Esophagus (tissue), 2 donors: ENCODE measurements around the gene AGAP1. TPM values are rescaled to one million over a fixed set of nuclear protein-coding genes. Genes with fewer than 3 reads are reported as not detected.
"Not testable (repeated sequence)": the region's sequence is repeated elsewhere in the genome, so short reads cannot be mapped to it uniquely, and the experiment has no call there.

Source experiments
- H3K27ac ChIP-seq, 2 donors: one replicate each; pipeline ENCODE4 v1.5.1; 2013; ENCODE audit warnings: low read depth in 2 of 2, mild to moderate bottlenecking in 2 of 2, inconsistent platforms in 1 of 2, low read length in 1 of 2, moderate library complexity in 1 of 2
- H3K27me3 ChIP-seq, 2 donors: one replicate each; pipeline ENCODE4 v1.6.1; 2013; ENCODE audit warnings: low read length in 2 of 2, control low read depth in 1 of 2, mild to moderate bottlenecking in 1 of 2; ENCODE audit not compliant: insufficient read depth in 2 of 2, control insufficient read depth in 1 of 2
- H3K36me3 ChIP-seq, 2 donors: one replicate each; pipeline ENCODE4 v1.6.1; 2013; ENCODE audit warnings: low read length in 1 of 2; ENCODE audit not compliant: control insufficient read depth in 2 of 2, insufficient read depth in 2 of 2
- H3K4me1 ChIP-seq, 2 donors: one replicate each; pipeline ENCODE4 v1.6.1; 2013; ENCODE audit warnings: low read length in 1 of 2; ENCODE audit not compliant: control insufficient read depth in 2 of 2, insufficient read depth in 2 of 2
- H3K4me3 ChIP-seq, 2 donors: one replicate each; pipeline ENCODE4 v1.5.1; 2013; ENCODE audit warnings: low read length in 2 of 2, mild to moderate bottlenecking in 2 of 2, low read depth in 1 of 2, moderate library complexity in 1 of 2
- H3K9me3 ChIP-seq, 2 donors: one replicate each; pipeline ENCODE4 v1.6.1; 2013; ENCODE audit warnings: mild to moderate bottlenecking in 2 of 2, low read depth in 1 of 2, low read length in 1 of 2, moderate library complexity in 1 of 2; ENCODE audit not compliant: control insufficient read depth in 2 of 2, insufficient read depth in 1 of 2
- WGBS, 2 donors: extraction: QIAGEN DNeasy Blood & Tissue Kit; methylation state at CpG; one replicate each; pipeline ENCODE4 v1.1.7; 2013; 5-methylcytosine and 5-hydroxymethylcytosine counted together
- polyA plus RNA-seq, 2 donors: library from polyadenylated mRNA; stranded (reverse); fragments of 200-250 nt; gene quantifications; one replicate each; pipeline ENCODE4 v1.2.3, GENCODE V29; 2013
- donor health status: healthy with polysubstance abuse.
- donor health status: Bipolar disorder and iron deficiency.

The AGAP1 gene
- polyA plus RNA-seq, 2 donors, result 4.9 TPM

DNA sequence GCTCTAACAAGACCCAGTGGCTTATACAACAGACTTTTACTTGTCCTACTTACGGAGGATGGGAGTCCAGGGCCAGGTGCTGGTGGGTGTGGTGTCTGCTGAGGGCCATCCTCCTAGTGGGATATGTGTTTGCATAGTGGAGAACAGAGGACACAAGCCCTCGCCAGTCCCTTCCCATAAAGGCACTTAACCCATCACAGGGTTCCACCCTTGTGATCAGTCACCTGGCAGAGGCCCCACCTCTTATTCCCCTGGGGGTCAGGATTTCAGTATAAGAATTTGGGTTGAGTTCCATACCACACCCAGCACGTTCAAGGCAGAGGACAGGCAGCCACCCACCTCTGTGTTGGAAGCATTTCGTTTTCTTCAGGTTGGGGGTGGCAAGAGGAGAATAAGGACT lies 259.0 kb downstream of the AGAP1 start:
- H3K27ac ChIP-seq, result no peak overlapping the region
- H3K4me3 ChIP-seq, result no peak overlapping the region
- H3K27me3 ChIP-seq, result no peaks in the 10 kb centered on the region
- WGBS, 2 donors, result 52 to 74% methylated on average over 4 of the region's 4 CpGs
- H3K36me3 ChIP-seq, result peaks cover 0 to 11% of the 10 kb centered on the region in 2 donors
- H3K9me3 ChIP-seq, result no peaks in the 10 kb centered on the region
- no peaks in the 10 kb centered on the region for H3K4me1 ChIP-seq

DNA sequence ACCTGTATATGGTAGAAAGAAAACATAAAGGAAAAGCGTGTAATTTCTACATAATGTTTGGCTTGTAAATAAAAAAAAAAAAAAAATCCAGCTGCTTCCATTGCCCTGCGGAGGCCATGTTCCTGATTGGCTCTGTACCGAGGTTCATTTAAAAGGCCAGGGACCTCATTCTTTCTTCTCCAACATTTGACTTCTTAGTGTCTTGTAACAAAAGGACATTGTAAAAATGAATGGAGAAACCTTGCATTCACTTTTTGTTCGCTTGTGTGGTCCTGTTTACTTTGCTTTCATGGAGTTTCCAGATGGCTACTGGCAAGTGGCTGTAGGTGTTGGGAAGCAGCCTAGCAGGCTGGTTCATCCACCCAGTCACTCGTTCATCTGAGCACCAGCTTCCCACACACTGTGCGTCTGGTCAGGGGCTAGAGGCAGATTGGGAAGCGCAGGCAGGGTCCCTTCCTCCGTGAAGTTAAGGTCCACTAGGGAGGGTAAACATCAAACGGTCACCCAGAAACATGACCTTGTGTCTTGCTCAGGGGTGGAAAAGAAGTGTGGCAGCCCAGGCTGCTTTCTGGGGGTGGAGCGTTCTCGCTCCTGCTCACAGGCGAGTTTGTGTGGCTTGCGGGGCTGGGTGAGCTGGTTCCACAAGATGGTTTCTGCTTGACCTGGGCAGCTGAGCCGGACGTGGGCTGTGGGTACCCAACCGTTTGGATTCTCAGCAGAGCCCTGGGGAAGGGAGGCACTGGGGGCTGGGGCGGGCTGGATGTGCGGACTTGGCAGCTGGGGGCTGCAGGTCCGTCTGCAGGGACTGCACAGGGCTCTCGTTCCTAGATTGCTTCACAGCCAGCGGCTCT lies 260.7 kb downstream of the AGAP1 start:
- no peak overlapping the region for H3K4me3 ChIP-seq
- no peaks in the 10 kb centered on the region for H3K4me1 ChIP-seq
- H3K9me3 ChIP-seq, result no peaks in the 10 kb centered on the region
- H3K27me3 ChIP-seq, result no peaks in the 10 kb centered on the region
- 81 to 85% methylated on average over 21 of the region's 21 CpGs for WGBS, 2 donors
- peaks cover 0 to 13% of the 10 kb centered on the region in 2 donors for H3K36me3 ChIP-seq
- no peak overlapping the region for H3K27ac ChIP-seq

DNA sequence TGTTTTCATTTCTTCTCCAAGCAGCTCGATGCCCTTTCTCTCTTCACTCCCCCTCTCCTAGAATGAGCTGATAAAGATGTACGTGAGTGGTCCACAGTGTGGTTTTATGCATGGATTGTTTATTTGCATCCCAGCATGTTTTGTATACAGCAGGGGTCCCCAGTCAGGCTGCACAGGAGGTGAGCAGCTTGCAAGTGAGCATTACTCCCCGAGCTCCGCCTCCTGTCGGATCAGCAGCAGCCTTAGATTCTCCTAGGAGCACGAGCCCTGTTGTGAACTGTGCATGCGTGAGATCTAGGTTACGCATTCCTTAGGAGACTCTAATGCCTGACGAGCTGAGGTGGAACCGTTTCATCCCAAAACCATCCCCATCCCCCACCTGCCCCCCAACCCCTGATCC lies 262.6 kb downstream of the AGAP1 start:
- Histone ChIP-seq H3K27ac (no peak overlapping the region), H3K27me3 (no peaks in the 10 kb centered on the region), H3K36me3 (peaks cover 0 to 8% of the 10 kb centered on the region in 2 donors), H3K9me3 (no peaks in the 10 kb centered on the region), H3K4me1 (no peaks in the 10 kb centered on the region), H3K4me3 (no peak overlapping the region)
- WGBS, 2 donors, result 84 to 86% methylated on average over 10 of the region's 10 CpGs

DNA sequence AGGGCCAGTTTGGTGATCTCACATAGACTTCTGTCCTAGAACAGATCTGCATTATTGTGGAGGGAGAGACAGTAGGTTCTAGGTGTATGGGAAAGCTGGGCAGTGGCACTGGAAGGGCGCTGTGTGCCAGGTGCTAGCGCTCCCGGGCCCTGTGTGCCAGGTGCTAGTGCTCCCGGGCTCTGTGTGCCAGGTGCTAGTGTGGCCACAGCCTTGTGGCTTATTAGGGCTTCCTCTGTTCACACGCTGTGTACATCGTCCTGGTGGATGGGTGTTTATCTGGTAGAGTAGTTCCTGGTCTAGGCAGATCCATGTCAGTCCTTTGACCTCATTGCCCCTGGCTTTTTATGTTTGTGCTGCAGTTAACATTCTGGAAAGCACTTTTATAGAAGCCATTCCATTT lies 263.4 kb downstream of the AGAP1 start:
- 84 to 89% methylated on average over 6 of the region's 6 CpGs for WGBS, 2 donors
- no peaks in the 10 kb centered on the region for H3K9me3 ChIP-seq
- no peak overlapping the region for H3K4me3 ChIP-seq
- H3K4me1 ChIP-seq, result no peaks in the 10 kb centered on the region
- no peaks in the 10 kb centered on the region for H3K27me3 ChIP-seq
- H3K36me3 ChIP-seq, result peaks cover 0 to 4% of the 10 kb centered on the region in 2 donors
- H3K27ac ChIP-seq, result no peak overlapping the region

DNA sequence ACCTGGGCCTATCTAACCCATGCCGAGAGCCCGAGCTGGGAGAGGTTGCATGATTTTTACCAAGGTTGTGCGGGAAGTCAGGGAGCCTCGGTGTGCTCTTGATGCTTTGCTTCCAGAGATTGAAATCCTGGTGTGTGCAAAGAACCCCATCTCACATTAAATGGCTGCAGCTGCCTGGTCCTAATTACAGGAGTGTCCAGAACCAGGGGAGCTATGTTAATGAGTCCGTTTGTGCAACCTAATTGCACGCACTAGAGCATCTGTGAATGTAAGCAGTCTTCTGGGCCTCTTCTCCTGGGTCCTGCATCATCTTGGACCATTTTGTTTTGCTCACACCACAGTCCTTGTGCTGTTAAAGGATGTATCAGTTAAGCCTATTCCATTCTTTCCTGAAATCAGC lies 263.8 kb downstream of the AGAP1 start:
- Histone ChIP-seq H3K27ac (no peak overlapping the region), H3K4me3 (no peak overlapping the region), H3K9me3 (no peaks in the 10 kb centered on the region), H3K27me3 (no peaks in the 10 kb centered on the region), H3K36me3 (peaks cover 0 to 4% of the 10 kb centered on the region in 2 donors), H3K4me1 (no peaks in the 10 kb centered on the region)
- 93 to 94% methylated on average over 6 of the region's 6 CpGs for WGBS, 2 donors

DNA sequence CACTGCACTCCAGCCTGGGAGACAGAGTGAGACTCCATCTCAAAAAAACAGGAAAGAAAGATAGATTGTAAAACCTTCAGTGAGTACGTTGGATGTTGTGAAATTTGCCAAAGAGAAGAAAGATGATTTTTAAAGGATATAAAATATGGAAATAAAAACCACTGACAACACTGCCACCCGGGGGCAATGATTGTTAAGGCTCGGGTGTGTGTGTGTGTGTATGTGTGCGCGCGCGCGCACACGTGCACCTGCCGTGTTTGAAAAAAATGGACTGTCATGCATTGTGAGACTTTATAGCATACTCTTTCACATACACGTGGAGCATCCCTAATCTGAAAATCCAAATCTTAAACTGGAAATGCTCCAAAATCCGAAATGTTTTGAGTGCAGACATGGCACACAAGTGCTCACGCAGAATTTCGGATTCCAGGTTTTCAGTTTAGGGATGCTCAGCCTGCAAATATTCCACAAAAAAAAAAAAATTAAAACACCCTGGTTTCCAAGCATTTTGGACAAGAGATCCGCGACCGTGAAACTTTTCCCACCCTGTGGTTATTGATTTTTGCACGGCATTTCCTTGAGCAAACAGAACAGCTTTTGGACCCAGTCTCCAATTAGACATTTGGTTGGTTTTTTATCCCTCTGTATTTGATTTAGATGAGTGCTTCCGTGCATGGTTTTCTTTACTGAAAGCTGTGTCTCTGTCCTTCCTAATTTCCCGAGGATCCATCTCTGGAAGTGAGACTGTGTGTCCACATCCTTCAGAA lies 269.2 kb downstream of the AGAP1 start:
- H3K9me3 ChIP-seq, result no peaks in the 10 kb centered on the region
- H3K4me1 ChIP-seq, result no peaks in the 10 kb centered on the region
- peaks cover 0 to 2% of the 10 kb centered on the region in 2 donors for H3K36me3 ChIP-seq
- H3K27me3 ChIP-seq, result no peaks in the 10 kb centered on the region
- no peak overlapping the region for H3K27ac ChIP-seq
- no peak overlapping the region for H3K4me3 ChIP-seq
- 79 to 82% methylated on average over 20 of the region's 20 CpGs for WGBS, 2 donors

DNA sequence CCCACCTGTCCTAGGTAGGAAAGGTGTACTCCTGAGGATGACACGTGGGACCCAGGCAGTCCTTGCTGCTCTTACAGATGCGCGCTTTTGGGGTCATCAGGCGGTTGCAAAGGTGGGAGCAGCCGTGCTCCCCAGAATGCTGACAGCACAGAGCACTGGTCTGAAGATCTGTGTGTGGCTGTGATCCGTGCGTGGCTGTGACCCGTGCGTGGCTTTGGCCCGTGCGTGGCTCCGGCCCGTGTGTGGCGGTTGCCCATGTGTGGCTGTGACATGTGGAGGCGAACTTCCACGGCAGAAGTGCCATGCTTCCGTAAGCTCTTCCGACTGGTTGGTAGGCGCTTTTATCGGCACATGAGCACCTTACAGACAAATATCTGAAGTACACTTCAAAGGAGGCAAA lies 270.0 kb downstream of the AGAP1 start:
- 93 to 97% methylated on average over 20 of the region's 20 CpGs for WGBS, 2 donors
- Histone ChIP-seq H3K4me3 (no peak overlapping the region), H3K36me3 (no peaks in the 10 kb centered on the region), H3K9me3 (no peaks in the 10 kb centered on the region), H3K27me3 (no peaks in the 10 kb centered on the region), H3K27ac (no peak overlapping the region), H3K4me1 (no peaks in the 10 kb centered on the region)

DNA sequence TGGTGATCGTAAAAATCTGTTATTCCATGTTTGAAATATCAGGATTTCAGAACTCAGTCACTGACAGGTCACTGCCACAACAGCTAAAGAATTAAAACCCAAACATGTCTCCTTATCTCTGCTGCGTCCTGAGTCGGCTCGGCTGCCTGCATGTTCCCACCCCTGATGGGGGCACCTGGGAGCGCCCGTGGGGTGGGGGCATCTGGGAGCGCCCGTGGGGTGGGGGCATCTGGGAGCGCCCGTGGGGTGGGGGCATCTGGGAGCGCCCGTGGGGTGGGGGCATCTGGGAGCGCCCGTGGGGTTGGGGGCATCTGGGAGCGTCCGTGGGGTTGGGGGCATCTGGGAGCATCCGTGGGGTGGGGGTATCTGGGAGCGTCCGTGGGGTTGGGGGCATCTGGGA lies 270.6 kb downstream of the AGAP1 start:
- not testable (repeated sequence) for H3K27ac ChIP-seq
- 93 to 95% methylated on average over 11 to 19 of the region's 19 CpGs for WGBS, 2 donors

DNA sequence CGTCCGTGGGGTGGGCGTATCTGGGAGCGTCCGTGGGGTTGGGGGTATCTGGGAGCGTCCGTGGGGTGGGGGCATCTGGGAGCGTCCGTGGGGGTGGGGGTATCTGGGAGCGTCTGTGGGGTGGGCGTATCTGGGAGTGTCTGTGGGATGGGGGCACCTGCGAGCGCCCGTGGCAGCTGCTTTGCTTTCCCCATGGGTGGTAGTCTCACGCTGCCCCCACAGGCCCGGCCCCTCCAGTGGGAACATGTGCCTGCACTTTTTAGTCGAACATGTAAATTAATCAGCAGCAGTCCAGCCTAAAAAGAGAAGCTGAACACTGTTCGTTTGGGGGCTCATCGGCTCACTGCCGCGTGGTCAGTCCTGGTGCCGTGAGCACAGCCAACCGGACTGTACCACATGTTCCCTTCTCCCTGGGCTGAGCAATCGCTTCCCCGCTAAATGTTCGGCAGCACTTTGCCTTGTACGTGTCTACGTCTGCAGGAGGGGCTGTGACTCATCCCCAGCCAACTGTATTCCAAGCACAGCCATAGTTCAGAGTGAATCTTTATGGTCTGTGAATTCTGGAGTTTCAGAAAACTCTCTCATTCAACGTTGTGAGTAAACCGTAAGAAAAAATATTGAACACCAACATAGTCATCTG lies 271.5 kb downstream of the AGAP1 start:
- WGBS, 2 donors, result 85 to 86% methylated on average over 29 to 30 of the region's 30 CpGs
- Histone ChIP-seq H3K9me3 (no peaks in the 10 kb centered on the region), H3K27ac (no peak overlapping the region), H3K27me3 (no peaks in the 10 kb centered on the region), H3K4me3 (no peak overlapping the region), H3K4me1 (peaks cover 0 to 2% of the 10 kb centered on the region in 2 donors), H3K36me3 (no peaks in the 10 kb centered on the region)

More for the DNA sequence above, 270.6 kb downstream of the AGAP1 start:
- not testable (repeated sequence) for H3K27me3 ChIP-seq, H3K36me3 ChIP-seq, H3K9me3 ChIP-seq, H3K4me1 ChIP-seq, H3K4me3 ChIP-seq
